Left colon (tissue), 2 donors: Measurements from ENCODE around the gene IER2. TPM values are rescaled to one million over a fixed set of nuclear protein-coding genes. Genes with fewer than 3 reads are reported as not detected.
A peak's percentile ranks its signal among the peaks of the same experiment; 100 is the strongest.
"Not testable (repeated sequence)": the region's sequence is repeated elsewhere in the genome, so short reads cannot be mapped to it uniquely, and the experiment has no call there.

Experiments
- ATAC-seq: fragments of 200-7000 bp; cut with Tn5 transposase; one replicate; pipeline ENCODE4 v1.9.1; 2020; ENCODE audit warnings: mild to moderate bottlenecking, moderate library complexity
- DNase-seq, 2 donors: peaks; one replicate each; pipeline ENCODE4 v3.0.0-alpha.2; 2020
- intact Hi-C, 2 donors: fragments of 100-400 bp; cut with DNase I in 1 of 2; cut with micrococcal nuclease in 1 of 2; formaldehyde crosslinking; loops; one replicate each; pipeline versions ENCODE4 v1.11.2 to v1.14.0; 2022; cut with DNase I, micrococcal nuclease
- total RNA-seq, 2 donors: library from RNA; stranded (reverse); fragmentation: NEBNext Ultra II Directional; extraction: Animal tissue kit (Norgen Biotek cat#: 25700); gene quantifications; one replicate each; pipeline ENCODE4 v1.2.1, GENCODE V29; 2021
- donor health status: DM: no; HTN: no; CAD: no.
- donor health status: DM: yes; HTN: yes; CAD: no.

The IER2 gene
- total RNA-seq, 2 donors from 2014 or later = 116 to 155 TPM

DNA sequence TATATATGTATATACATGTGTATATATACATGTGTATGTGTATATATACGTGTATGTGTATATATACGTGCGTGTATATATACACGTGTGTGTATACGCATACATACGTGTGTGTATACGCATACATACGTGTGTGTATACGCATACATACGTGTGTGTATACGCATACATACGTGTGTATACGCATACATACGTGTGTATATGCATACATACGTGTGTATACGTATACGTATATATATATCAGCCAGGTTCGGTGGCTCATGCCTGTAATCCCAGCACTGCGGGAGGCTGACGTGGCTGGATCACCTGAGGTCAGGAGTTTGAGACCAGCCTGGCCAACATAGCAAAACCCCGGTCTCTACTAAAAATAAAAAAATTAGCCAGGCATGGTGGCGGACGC, 34.7 kb downstream of the IER2 start:
- DNase-seq, intact Hi-C loops, ATAC-seq: not testable (repeated sequence)

DNA sequence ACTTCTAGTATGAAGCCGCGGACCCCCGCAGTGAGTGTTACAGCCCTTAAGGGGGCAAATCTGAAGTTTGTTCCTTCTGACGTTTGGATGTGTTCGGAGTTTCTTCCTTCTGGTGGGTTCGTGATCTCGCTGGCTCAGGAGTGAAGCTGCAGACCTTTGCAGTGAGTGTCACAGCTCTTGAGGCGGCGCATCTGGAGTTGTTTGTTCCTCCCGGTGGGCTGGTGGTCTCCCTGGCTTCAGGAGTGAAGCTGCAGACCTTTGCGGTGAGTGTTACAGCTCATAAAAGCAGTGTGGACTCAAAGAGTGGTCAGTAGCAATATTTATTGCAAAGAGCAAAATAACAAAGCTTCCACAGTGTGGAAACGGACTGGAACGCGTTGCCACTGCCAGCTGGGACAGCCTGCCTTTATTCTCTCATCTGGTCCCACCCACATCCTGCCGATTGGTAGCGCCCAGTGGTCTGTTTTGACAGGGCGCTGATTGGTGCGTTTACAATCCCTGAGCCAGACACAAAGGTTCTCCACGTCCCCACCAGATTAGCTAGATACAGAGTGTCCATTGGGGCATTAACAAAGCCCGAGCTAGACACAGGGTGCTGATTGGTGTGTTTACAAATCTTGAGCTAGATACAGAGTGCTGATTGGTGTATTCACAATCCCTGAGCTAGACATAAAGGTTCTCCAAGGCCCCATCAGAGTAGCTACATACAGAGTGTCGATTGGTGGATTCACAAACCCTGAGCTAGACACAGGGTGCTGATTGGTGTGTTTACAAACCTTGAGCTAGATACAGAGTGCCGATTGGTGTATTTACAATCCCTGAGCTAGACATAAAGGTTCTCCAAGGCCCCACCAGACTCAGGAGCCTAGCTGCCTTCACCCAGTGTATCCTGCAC, 35.8 kb downstream of the IER2 start:
- intact Hi-C loops, ATAC-seq, DNase-seq: not testable (repeated sequence)

DNA sequence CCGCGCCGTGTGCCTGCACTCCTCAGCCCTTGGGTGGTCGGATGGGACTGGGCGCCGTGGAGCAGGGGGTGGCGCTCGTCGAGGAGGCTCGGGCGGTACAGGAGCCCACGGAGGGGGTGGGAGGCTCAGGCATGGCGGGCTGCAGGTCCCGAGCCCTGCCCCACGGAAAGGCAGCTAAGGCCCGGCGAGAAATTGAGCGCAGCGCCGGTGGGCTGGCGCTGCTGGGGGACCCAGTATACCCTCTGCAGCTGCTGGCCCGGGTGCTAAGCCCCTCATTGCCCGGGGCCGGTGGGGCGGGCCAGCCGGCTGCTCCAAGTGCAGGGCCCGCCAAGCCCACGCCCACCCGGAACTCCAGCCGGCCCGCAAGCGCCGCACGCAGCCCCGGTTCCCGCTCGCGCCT, 36.5 kb downstream of the IER2 start:
- ATAC-seq, DNase-seq, intact Hi-C loops: not testable (repeated sequence)

DNA sequence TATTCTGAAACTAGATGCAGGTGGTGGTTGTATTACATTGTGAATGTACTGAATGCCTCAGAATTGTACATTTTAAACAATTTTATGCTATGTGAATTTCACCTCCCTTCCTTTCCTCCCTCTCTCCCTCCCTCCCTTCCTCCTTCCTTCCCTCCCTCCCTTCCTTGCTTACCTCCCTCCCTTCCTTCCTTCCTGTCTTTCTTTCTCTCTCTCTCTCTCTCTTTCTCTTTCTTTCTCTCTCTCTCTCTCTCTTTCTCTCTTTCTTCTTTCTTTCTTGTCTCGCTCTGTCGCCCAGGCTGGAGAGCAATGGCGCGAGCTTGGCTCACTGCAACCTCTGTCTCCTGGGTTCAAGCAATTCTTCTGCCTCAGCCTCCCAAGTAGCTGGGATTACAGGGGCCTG, 37.2 kb downstream of the IER2 start:
- ATAC-seq (no peak), DNase-seq (no peak)
- intact Hi-C loops = no loop called here

- intact Hi-C loops = no loop called here
- DNase-seq (no peak), ATAC-seq (no peak)
Observed at GRCh38 chr19:13189600-13189999, 39.4 kb downstream of the IER2 start.

GRCh38 chr19:13190781-13191540, 40.8 kb downstream of the IER2 start:
- DNase-seq (peak; percentile 78 to 84), ATAC-seq (peak; percentile 81)
- intact Hi-C loops = loop anchor here in 1 of 2 donors (10.0 kb wide), 1 partner anchor 74 kb away; no protein-coding TSS in a partner anchor

- intact Hi-C loops = loop anchor here in 1 of 2 donors (10.0 kb wide), 1 partner anchor 69 kb away; no protein-coding TSS in a partner anchor
- DNase-seq = peak; percentile 81
- ATAC-seq = peak; percentile 68
Observed at GRCh38 chr19:13195678-13196077, 45.5 kb downstream of the IER2 start.

DNA sequence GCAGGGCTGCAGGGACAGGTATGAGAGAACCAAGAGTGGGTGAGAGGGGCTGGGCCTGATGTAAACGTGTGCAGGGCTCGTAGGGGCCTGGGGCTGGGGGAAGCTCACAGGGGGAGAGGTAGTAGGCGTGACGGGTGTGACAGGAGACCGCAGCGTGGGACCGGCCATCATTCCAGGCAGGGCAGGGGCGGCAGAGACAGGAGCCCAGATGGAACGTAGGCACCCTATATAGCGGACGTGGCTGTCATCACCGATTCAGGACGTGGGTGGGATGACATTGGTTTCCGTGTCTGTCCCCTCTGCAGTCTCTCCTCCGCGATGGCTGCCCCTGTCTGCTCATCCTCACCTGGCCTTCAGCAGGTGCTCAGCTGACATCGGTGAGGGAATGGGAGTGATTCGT, 48.4 kb downstream of the IER2 start:
- no peak for ATAC-seq
- intact Hi-C loops = loop anchor here in 1 of 2 donors (10.0 kb wide), 1 partner anchor 66 kb away; no protein-coding TSS in a partner anchor

DNA sequence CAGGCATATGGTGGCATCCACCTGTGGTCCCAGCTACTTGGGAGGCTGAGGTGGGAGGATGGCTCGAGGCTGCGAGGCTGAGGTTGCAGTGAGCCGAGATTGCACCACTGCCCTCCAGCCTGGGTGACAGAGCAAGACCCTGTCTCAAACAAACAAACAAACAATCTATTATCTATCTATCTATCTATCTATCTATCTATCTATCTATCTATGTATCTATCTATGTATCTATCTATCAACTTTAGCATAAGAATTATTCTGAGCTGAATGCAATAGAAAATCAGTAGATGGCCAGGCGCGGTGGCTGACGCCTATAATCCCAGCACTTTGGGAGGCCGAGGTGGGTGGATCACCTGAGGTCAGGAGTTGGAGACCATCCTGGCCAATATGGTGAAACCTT, 51.9 kb downstream of the IER2 start:
- DNase-seq, intact Hi-C loops, ATAC-seq: not testable (repeated sequence)

More for the DNA sequence above, 48.4 kb downstream of the IER2 start:
- DNase-seq = no peak

Other genes with a start within 250 kb of the IER2 start
- not detected for gene SYCE2, start 231.1 kb upstream of the IER2 start, total RNA-seq
- gene FARSA, start 216.7 kb upstream of the IER2 start, total RNA-seq = 10 to 100 TPM; 42.4 to 61.2 TPM
- 100 to 1,000 TPM; 550 to 739 TPM for gene CALR, start 211.8 kb upstream of the IER2 start, total RNA-seq
- 10 to 100 TPM; 70.9 to 80.3 TPM for gene RAD23A, start 204.5 kb upstream of the IER2 start, total RNA-seq
- 10 to 100 TPM; 13.1 to 17.5 TPM for gene GADD45GIP1, start 193.2 kb upstream of the IER2 start, total RNA-seq
- gene DAND5, start 180.8 kb upstream of the IER2 start, total RNA-seq = under 1 TPM; 0.18 to 0.50 TPM
- 10 to 100 TPM; 49.8 to 61.7 TPM for gene NFIX, start 154.9 kb upstream of the IER2 start, total RNA-seq
- 1 to 10 TPM; 2.0 to 4.5 TPM for gene LYL1, start 47.6 kb upstream of the IER2 start, total RNA-seq
- 10 to 100 TPM; 22.0 to 23.6 TPM for gene TRMT1, start 33.7 kb upstream of the IER2 start, total RNA-seq
- 10 to 100 TPM; 56.1 to 67.2 TPM for gene NACC1, start 32.1 kb upstream of the IER2 start, total RNA-seq
- gene STX10, start within 50 bp of the IER2 start, total RNA-seq = 10 to 100 TPM; 48.0 to 66.0 TPM